Keratinocyte (primary cell): Measurements from ENCODE around the gene BMS1. TPM values are rescaled to one million over a fixed set of nuclear protein-coding genes. Genes with fewer than 3 reads are reported as not detected.

ENCODE experiments used
- DNase-seq: peaks from one replicate; pipeline ENCODE4 v3.0.0-alpha.2; 2011; ENCODE audit warnings: low read depth, missing footprints, low spot score
- FAIRE-seq: peaks from 2 replicates; lab custom pipeline; 2011; peaks lifted over from hg19 to GRCh38; lab: Jason Lieb, UNC
- H2AFZ ChIP-seq: 2 replicates; pipeline ENCODE4 v1.6.0; 2012; ENCODE audit warnings: low read length, control low read depth, inconsistent platforms; ENCODE audit not compliant: control insufficient read depth
- H3K27ac ChIP-seq: 2 replicates; pipeline ENCODE4 v1.5.1; 2011; ENCODE audit warnings: low read length; ENCODE audit not compliant: control insufficient read depth, insufficient read depth
- H3K27me3 ChIP-seq: 3 replicates; pipeline ENCODE4 v1.6.0; 2011; ENCODE audit warnings: low read length; ENCODE audit not compliant: control insufficient read depth, insufficient read depth; ENCODE audit errors: extremely low read depth
- H3K36me3 ChIP-seq, 2 experiments: 2 replicates in 1 of 2; 3 replicates in 1 of 2; pipeline ENCODE4 v1.5.1; 2011; ENCODE audit warnings: low read length in 2 of 2, mild to moderate bottlenecking in 1 of 2; ENCODE audit not compliant: control insufficient read depth in 2 of 2, insufficient read depth in 2 of 2; ENCODE audit errors: extremely low read depth in 1 of 2
- H3K4me1 ChIP-seq: 3 replicates; pipeline ENCODE4 v1.5.1; 2011; ENCODE audit warnings: low read length; ENCODE audit not compliant: control insufficient read depth, insufficient read depth; ENCODE audit errors: extremely low read depth
- H3K4me2 ChIP-seq: 3 replicates; pipeline ENCODE4 v1.6.0; 2011; ENCODE audit warnings: low read depth, low read length; ENCODE audit not compliant: control insufficient read depth, insufficient read depth; ENCODE audit errors: extremely low read depth
- H3K4me3 ChIP-seq, 3 experiments: fragments of 200-600 bp in 1 of 3; sonication (generic) in 1 of 3; 2 replicates in 2 of 3; 3 replicates in 1 of 3; pipeline ENCODE4 v1.5.1; 2011 to 2016; ENCODE audit warnings: low read length in 3 of 3, mild to moderate bottlenecking in 3 of 3, control low read depth in 2 of 3, inconsistent platforms in 1 of 3, low read depth in 1 of 3, mixed read lengths in 1 of 3, mixed run types in 1 of 3, moderate library complexity in 1 of 3; ENCODE audit not compliant: control insufficient read depth in 2 of 3, insufficient read depth in 2 of 3; ENCODE audit errors: extremely low read depth in 1 of 3
- H3K79me2 ChIP-seq: 2 replicates; pipeline ENCODE4 v1.6.0; 2012; ENCODE audit warnings: low read length; ENCODE audit not compliant: control insufficient read depth, insufficient read depth
- H3K9ac ChIP-seq: 3 replicates; pipeline ENCODE4 v1.6.0; 2011; ENCODE audit warnings: low read length; ENCODE audit not compliant: control insufficient read depth, insufficient read depth; ENCODE audit errors: extremely low read depth
- H3K9me1 ChIP-seq: 3 replicates; pipeline ENCODE4 v1.6.0; 2011; ENCODE audit warnings: low read length; ENCODE audit not compliant: control insufficient read depth, insufficient read depth; ENCODE audit errors: extremely low read depth
- H3K9me3 ChIP-seq: 2 replicates; pipeline ENCODE4 v1.5.1; 2012; ENCODE audit warnings: low read depth, low read length; ENCODE audit not compliant: control insufficient read depth
- H4K20me1 ChIP-seq: 3 replicates; pipeline ENCODE4 v1.6.0; 2011; ENCODE audit warnings: low read length; ENCODE audit not compliant: control insufficient read depth, insufficient read depth; ENCODE audit errors: extremely low read depth
- EZH2 ChIP-seq: IDR thresholded peaks from one replicate; pipeline ENCODE4 v1.6.1; 2012; ENCODE audit warnings: inconsistent platforms, mild to moderate bottlenecking, low read length, moderate library complexity
- dilution Hi-C: fragments of 300-500 bp; cut with MboI; formaldehyde crosslinking; loops from one replicate; pipeline ENCODE4 v1.7.0; 2020; ENCODE audit warnings: low sequenced_read_pairs; ENCODE audit not compliant: extremely low pct_ligation_motif_present
- polyA plus RNA-seq, 5 experiments: library from polyadenylated mRNA; depleted of rRNA in 3 of 5; stranded (reverse) in 3 of 5; stranded (forward) in 1 of 5; unstranded in 1 of 5; fragments of >200 nt; gene quantifications; 1 replicate in 1 of 5; 2 replicates in 3 of 5; 3 replicates in 1 of 5; pipeline versions ENCODE4 v1.2.1 to v1.2.3, GENCODE V29; 2011 to 2012; ENCODE audit warnings: missing spikeins in 2 of 5, low read depth in 1 of 5, low replicate concordance in 1 of 5
- TF ChIP-seq, protein P1 (sequence below), 3 experiments: IDR thresholded peaks in 1 of 3; conservative IDR thresholded peaks in 1 of 3; optimal IDR thresholded peaks in 1 of 3; 2 replicates in 2 of 3; 3 replicates in 1 of 3; pipeline versions ENCODE3 to v1.5.1; 2011; ENCODE audit warnings: low read length in 3 of 3, mild to moderate bottlenecking in 3 of 3, moderate library complexity in 2 of 3, control low read depth in 1 of 3, inconsistent platforms in 1 of 3; ENCODE audit not compliant: insufficient read depth in 2 of 3; ENCODE audit errors: extremely low read depth in 1 of 3

BMS1 gene
- polyA plus RNA-seq, 1 donor (not counting 4 experiments of a cell fraction or from before 2014, with no cell fraction given), result 11.4 TPM

DNA sequence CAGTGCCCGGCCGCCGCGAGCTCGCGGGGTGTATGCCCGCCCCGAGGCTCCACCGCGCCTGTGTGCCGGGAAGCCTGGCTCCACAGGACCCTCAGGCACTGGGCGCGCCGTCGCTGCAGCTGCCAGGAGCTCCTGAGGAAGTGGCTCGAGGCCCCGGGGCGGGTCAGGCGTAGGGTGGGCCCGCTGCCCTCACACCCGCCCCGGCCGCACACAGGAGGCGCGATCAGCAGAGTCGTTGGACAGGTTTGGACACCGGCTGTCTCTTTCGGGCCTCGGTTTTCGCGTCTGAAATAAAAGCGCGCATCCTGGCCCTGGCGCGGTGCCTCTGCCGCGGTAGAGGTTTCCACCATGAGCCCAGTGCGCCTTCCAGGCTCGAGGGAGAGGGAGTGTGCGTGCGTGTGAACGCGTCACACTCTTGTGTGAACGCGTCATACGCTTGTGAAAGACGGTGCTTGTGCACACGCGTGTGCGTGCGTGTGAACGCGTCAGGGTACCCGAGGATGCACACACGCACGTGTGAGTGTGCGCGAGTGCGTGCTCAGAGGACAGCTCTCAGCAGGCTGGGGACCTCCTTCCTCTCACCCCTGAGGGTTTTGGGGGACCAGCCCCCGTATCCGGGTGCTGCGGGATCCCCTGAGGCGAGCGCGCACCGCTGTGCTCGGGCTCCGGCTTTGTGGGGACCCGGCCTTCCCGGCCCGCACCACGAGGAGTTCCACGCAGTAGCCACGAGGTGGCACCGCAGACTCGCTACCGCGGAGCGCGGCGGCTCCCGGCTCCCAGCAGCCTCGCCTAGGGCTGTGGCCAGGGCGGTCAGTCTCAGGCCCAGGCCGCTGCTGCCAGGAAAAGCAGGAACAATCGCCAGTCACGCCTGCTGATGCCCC is 83.8 kb downstream of the BMS1 start:
- no peaks in the 10 kb centered on the region for H3K79me2 ChIP-seq
- no peak overlapping the region for H3K27ac ChIP-seq
- H3K27me3 ChIP-seq, result no peaks in the 10 kb centered on the region
- H2AFZ ChIP-seq, result peak overlapping the region; percentile 83
- no peak for DNase-seq
- no peaks in the 10 kb centered on the region for H3K9me3 ChIP-seq
- H3K4me1 ChIP-seq, result peaks cover 11% of the 10 kb centered on the region
- H3K9me1 ChIP-seq, result no peaks in the 10 kb centered on the region
- no peak for TF ChIP-seq EZH2
- TF ChIP-seq, protein P1, sequence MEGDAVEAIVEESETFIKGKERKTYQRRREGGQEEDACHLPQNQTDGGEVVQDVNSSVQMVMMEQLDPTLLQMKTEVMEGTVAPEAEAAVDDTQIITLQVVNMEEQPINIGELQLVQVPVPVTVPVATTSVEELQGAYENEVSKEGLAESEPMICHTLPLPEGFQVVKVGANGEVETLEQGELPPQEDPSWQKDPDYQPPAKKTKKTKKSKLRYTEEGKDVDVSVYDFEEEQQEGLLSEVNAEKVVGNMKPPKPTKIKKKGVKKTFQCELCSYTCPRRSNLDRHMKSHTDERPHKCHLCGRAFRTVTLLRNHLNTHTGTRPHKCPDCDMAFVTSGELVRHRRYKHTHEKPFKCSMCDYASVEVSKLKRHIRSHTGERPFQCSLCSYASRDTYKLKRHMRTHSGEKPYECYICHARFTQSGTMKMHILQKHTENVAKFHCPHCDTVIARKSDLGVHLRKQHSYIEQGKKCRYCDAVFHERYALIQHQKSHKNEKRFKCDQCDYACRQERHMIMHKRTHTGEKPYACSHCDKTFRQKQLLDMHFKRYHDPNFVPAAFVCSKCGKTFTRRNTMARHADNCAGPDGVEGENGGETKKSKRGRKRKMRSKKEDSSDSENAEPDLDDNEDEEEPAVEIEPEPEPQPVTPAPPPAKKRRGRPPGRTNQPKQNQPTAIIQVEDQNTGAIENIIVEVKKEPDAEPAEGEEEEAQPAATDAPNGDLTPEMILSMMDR (optimal IDR thresholded peaks at IDR 0.05 in 1 of 3, IDR thresholded peaks at IDR 0.05 in 1 of 3, conservative IDR thresholded peaks at IDR 0.05 in 1 of 3; ENCODE audit: extremely low read depth in 1 of 3, insufficient read depth in 2 of 3, low read length in 3 of 3), result peak; percentile 45 to 89 (median 71)
- H3K9ac ChIP-seq, result no peak overlapping the region
- peak overlapping the region in 2 of 3 experiments; percentile 14 to 49 for H3K4me3 ChIP-seq
- dilution Hi-C loops, result no loop called here
- H4K20me1 ChIP-seq, result no peaks in the 10 kb centered on the region
- no peak for FAIRE-seq
- H3K4me2 ChIP-seq, result peak overlapping the region; percentile 75
- H3K36me3 ChIP-seq, result no peaks in the 10 kb centered on the region

DNA sequence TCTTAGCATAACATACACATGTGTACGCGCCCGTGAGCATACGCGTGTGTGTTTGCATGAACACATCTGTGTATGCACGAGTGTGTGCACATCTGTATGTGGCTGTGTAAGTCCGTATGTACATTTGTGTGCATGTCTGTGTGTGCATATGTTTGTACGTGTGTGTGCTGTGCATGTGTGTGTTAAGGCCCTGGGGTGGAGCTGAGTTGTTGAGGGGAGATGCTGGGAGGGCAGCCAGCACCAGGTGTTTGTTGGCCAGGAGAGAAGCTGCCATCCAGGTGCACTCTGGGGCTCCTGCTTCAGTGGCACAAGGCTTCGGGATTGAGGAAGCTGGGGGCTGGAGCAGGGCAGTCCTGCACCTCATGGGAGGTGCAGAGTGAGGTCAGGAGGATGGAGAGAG is 85.0 kb downstream of the BMS1 start:
- Histone ChIP-seq H3K9ac (no peak overlapping the region), H3K27ac (no peak overlapping the region), H3K9me1 (no peaks in the 10 kb centered on the region), H3K36me3 (no peaks in the 10 kb centered on the region), H3K4me3 (no peak overlapping the region), H3K9me3 (no peaks in the 10 kb centered on the region), H3K4me1 (peaks cover 11% of the 10 kb centered on the region), H4K20me1 (no peaks in the 10 kb centered on the region), H2AFZ (no peak overlapping the region), H3K27me3 (no peaks in the 10 kb centered on the region), H3K79me2 (no peaks in the 10 kb centered on the region), H3K4me2 (no peak overlapping the region)
- FAIRE-seq (no peak), DNase-seq (no peak)
- TF ChIP-seq, protein P1 (optimal IDR thresholded peaks at IDR 0.05 in 1 of 3, IDR thresholded peaks at IDR 0.05 in 1 of 3, conservative IDR thresholded peaks at IDR 0.05 in 1 of 3; ENCODE audit: extremely low read depth in 1 of 3, insufficient read depth in 2 of 3, low read length in 3 of 3), result no peak
- TF ChIP-seq EZH2, result no peak
- dilution Hi-C loops, result no loop called here
